ENCODE results near the gene PTX4.

DNA sequence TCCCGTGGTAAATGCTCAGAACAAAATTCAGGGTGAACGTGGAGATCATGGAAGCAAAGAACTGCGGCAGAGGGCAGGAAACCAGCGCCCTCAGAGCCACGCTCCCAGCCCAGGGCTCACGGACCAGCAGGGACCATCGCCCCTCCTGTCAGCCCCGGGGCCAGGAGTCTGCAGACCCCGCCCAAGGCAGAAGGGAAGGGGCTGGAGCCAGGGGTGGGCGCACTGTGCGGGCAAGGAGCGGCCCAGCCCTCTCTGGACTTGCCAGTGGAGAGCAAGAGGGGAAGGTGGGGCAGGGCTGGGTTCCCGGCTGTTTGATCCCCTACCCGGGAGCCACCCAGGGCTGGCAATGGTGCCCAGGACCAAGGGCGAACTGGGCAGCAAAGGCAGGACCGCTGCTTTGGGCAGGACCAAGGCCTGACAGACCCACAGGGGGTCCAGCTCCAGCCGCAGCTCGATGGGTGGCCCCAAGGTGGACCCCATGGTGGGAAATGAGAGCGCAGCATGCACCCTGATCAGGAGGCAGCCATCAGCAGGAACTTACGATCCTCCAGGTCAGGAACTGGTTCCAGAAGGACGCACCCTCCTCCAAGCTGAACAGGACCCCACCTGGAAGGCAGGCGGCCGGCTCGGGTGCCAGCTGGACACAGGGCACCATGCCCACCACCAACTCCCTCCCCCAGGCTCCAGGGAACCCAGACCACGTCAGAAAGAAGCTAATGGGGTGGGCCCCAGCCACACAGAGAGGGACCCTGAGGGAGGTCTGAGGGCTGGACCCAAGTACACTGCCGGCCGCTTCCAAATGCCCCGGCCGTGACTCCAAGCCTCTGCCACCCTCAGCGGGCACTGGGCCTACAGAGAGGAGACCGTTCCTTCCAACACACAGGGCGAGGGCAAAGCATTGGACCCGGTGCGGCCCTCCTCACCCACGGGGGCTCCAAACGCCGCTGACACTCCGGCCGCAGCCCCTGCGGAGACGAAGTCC lies 33.3 kb downstream of the PTX4 start:
- no peak for TF ChIP-seq SIN3A (IDR thresholded peaks at IDR 0.05; ENCODE audit: borderline replicate concordance, insufficient read depth, low read length)
- TF ChIP-seq, protein P1, sequence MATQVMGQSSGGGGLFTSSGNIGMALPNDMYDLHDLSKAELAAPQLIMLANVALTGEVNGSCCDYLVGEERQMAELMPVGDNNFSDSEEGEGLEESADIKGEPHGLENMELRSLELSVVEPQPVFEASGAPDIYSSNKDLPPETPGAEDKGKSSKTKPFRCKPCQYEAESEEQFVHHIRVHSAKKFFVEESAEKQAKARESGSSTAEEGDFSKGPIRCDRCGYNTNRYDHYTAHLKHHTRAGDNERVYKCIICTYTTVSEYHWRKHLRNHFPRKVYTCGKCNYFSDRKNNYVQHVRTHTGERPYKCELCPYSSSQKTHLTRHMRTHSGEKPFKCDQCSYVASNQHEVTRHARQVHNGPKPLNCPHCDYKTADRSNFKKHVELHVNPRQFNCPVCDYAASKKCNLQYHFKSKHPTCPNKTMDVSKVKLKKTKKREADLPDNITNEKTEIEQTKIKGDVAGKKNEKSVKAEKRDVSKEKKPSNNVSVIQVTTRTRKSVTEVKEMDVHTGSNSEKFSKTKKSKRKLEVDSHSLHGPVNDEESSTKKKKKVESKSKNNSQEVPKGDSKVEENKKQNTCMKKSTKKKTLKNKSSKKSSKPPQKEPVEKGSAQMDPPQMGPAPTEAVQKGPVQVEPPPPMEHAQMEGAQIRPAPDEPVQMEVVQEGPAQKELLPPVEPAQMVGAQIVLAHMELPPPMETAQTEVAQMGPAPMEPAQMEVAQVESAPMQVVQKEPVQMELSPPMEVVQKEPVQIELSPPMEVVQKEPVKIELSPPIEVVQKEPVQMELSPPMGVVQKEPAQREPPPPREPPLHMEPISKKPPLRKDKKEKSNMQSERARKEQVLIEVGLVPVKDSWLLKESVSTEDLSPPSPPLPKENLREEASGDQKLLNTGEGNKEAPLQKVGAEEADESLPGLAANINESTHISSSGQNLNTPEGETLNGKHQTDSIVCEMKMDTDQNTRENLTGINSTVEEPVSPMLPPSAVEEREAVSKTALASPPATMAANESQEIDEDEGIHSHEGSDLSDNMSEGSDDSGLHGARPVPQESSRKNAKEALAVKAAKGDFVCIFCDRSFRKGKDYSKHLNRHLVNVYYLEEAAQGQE (IDR thresholded peaks at IDR 0.05; ENCODE audit: insufficient read depth in 1 of 2, low read depth in 2 of 2, low read length in 2 of 2) = no peak
- TF ChIP-seq TAF1 (IDR thresholded peaks at IDR 0.05; ENCODE audit: borderline replicate concordance, insufficient read depth, low read length) = no peak

All from PFSK-1 (cell line).